Upper lobe of right lung (tissue), 1 donor: ENCODE data around the gene OSGEP. TPM values are rescaled to one million over a fixed set of nuclear protein-coding genes. Genes with fewer than 3 reads are reported as not detected.
A peak's percentile ranks its signal among the peaks of the same experiment; 100 is the strongest.

Experiments used
- ATAC-seq: fragments of 200-7000 bp; cut with Tn5 transposase; one replicate; pipeline ENCODE4 v1.9.1; 2020; ENCODE audit warnings: mild to moderate bottlenecking, moderate library complexity
- DNase-seq: peaks from one replicate; pipeline ENCODE4 v3.0.0-alpha.2; 2020
- H3K27ac ChIP-seq: fragments of 200-600 bp; one replicate; pipeline ENCODE4 v1.8.0; 2022
- H3K27me3 ChIP-seq: fragments of 200-600 bp; one replicate; pipeline ENCODE4 v1.8.0; 2022; ENCODE audit warnings: mild to moderate bottlenecking
- H3K36me3 ChIP-seq: fragments of 200-600 bp; one replicate; pipeline ENCODE4 v1.8.0; 2022
- H3K4me1 ChIP-seq: fragments of 200-600 bp; one replicate; pipeline ENCODE4 v1.8.0; 2022
- H3K4me3 ChIP-seq: fragments of 200-600 bp; one replicate; pipeline ENCODE4 v1.8.0; 2022; ENCODE audit warnings: mild to moderate bottlenecking
- H3K9me3 ChIP-seq: fragments of 200-600 bp; one replicate; pipeline ENCODE4 v1.8.0; 2022
- CTCF ChIP-seq: fragments of 200-600 bp; IDR thresholded peaks from one replicate; pipeline ENCODE4 v1.8.0; 2022; ENCODE audit warnings: antibody characterized with exemption
- intact Hi-C: fragments of 100-400 bp; cut with DNase I; formaldehyde crosslinking; loops from one replicate; pipeline ENCODE4 v1.11.0; 2022
- total RNA-seq: library from RNA; stranded (reverse); fragmentation: NEBNext Ultra II Directional; extraction: Animal tissue kit (Norgen Biotek cat#: 25700); gene quantifications from one replicate; pipeline ENCODE4 v1.2.1, GENCODE V29; 2021
- donor health status: DM: no; HTN: yes; CAD: no; lungs with severe emphysema.

Gene OSGEP
- total RNA-seq, 1 donor from 2014 or later: 33.8 TPM

- intact Hi-C loops: no loop called here
- no peak for DNase-seq
- Histone ChIP-seq H3K4me1 (peaks cover 28% of the 10 kb centered on the region), H3K36me3 (peaks cover 34% of the 10 kb centered on the region), H3K4me3 (peak overlapping the region; percentile 79), H3K9me3 (no peaks in the 10 kb centered on the region), H3K27me3 (no peaks in the 10 kb centered on the region), H3K27ac (peak overlapping the region; percentile 92)
- ATAC-seq: peak; percentile 78
- no peak for TF ChIP-seq CTCF
These were observed 15.4 kb upstream of the OSGEP start for GRCh38 chr14:20469890-20470602.

GRCh38 chr14:20469242-20469889, 14.8 kb upstream of the OSGEP start, which contains the start of gene PNP:
PNP (plus strand) TSS chr14:20469406; CDS start chr14:20469525, 119 bp downstream.
- DNase-seq (peak; percentile 93), ATAC-seq (peak; percentile 97)
- peaks cover 28% of the 10 kb centered on the region for H3K4me1 ChIP-seq
- H3K9me3 ChIP-seq: no peaks in the 10 kb centered on the region
- H3K27me3 ChIP-seq: no peaks in the 10 kb centered on the region
- peaks cover 27% of the 10 kb centered on the region for H3K36me3 ChIP-seq
- H3K27ac ChIP-seq: peak within 1 kb of the TSS; percentile 92
- no peak for TF ChIP-seq CTCF
- intact Hi-C loops: no loop called here
- H3K4me3 ChIP-seq: peak within 1 kb of the TSS; percentile 79

GRCh38 chr14:20468764-20469241, 14.2 kb upstream of the OSGEP start:
- intact Hi-C loops: no loop called here
- H3K27ac ChIP-seq: peak overlapping the region; percentile 92

GRCh38 chr14:20461225-20462141, 6.9 kb upstream of the OSGEP start, which contains the start of gene PIP4P1:
PIP4P1 (minus strand) TSS chr14:20461434; CDS start chr14:20461325, 109 bp downstream.
- Histone ChIP-seq H3K27me3 (no peaks in the 10 kb centered on the region), H3K4me3 (peak within 1 kb of the TSS; percentile 97), H3K9me3 (no peaks in the 10 kb centered on the region), H3K27ac (peak within 1 kb of the TSS; percentile 89), H3K36me3 (peaks cover 39% of the 10 kb centered on the region), H3K4me1 (peaks cover 25% of the 10 kb centered on the region)
- ATAC-seq (peak; percentile 96), DNase-seq (peak; percentile 99)
- intact Hi-C loops: no loop called here
- TF ChIP-seq CTCF: no peak

More at GRCh38 chr14:20468764-20469241, 14.2 kb upstream of the OSGEP start:
- Histone ChIP-seq H3K27me3 (no peaks in the 10 kb centered on the region), H3K9me3 (no peaks in the 10 kb centered on the region), H3K4me1 (peaks cover 28% of the 10 kb centered on the region), H3K36me3 (peaks cover 21% of the 10 kb centered on the region), H3K4me3 (peak overlapping the region; percentile 79)
- no peak for TF ChIP-seq CTCF
- ATAC-seq (no peak), DNase-seq (peak; percentile 68)
